IMR-90 (cell line): ENCODE results near the gene NDUFB3. TPM values are rescaled to one million over a fixed set of nuclear protein-coding genes. Genes with fewer than 3 reads are reported as not detected.

Experiments used
- ATAC-seq: fragments of 200-7000 bp; cut with Tn5 transposase; 2 replicates; pipeline ENCODE4 v1.9.1; 2020; ENCODE audit warnings: low read depth, mild to moderate bottlenecking, moderate library complexity
- BruUV-seq: library from RNA; stranded (reverse); fragments of 400-500 nt; replicated peaks from 2 replicates; lab custom pipeline; 2021; lab: Mats Ljungman, UMichigan
- CTCF ChIA-PET: fragments of 300-600 bp; formaldehyde crosslinking; extraction: SDS; loops from one replicate; lab custom pipeline; 2021; ENCODE audit warnings: antibody characterized with exemption; lab: Yijun Ruan, JAX
- POLR2A ChIA-PET: fragments of 300-600 bp; sonication (Branson Sonifier 250); formaldehyde crosslinking; loops from one replicate; lab custom pipeline; 2022; ENCODE audit warnings: antibody characterized with exemption; ENCODE audit not compliant: unreplicated experiment; lab: Charles Lee
- DNase-seq: peaks from one replicate; pipeline ENCODE4 v3.0.0; 2013
- H2AFZ ChIP-seq: replicated peaks from 2 replicates; pipeline ENCODE3; 2013; ENCODE audit warnings: low read length, mild to moderate bottlenecking; ENCODE audit not compliant: poor library complexity
- H2AK5ac ChIP-seq: 2 replicates; pipeline ENCODE4 v1.6.1; 2013; ENCODE audit warnings: low read depth, low read length, inconsistent platforms
- H2AK9ac ChIP-seq: replicated peaks from 2 replicates; pipeline ENCODE3; 2013; ENCODE audit warnings: mild to moderate bottlenecking, low read depth, low read length, moderate library complexity; ENCODE audit not compliant: poor library complexity
- H2BK120ac ChIP-seq: 2 replicates; pipeline ENCODE4 v1.6.1; 2013; ENCODE audit warnings: low read depth, low read length, inconsistent platforms
- H2BK15ac ChIP-seq: 3 replicates; pipeline ENCODE4 v1.6.1; 2013; ENCODE audit warnings: low read depth, low read length, inconsistent platforms
- H2BK20ac ChIP-seq: 2 replicates; pipeline ENCODE4 v1.6.1; 2013; ENCODE audit warnings: low read depth, mild to moderate bottlenecking, inconsistent platforms, low read length, moderate library complexity
- H2BK5ac ChIP-seq: 2 replicates; pipeline ENCODE4 v1.6.1; 2013; ENCODE audit warnings: mild to moderate bottlenecking, low read depth, low read length, inconsistent platforms; ENCODE audit not compliant: poor library complexity, severe bottlenecking
- H3K14ac ChIP-seq: replicated peaks from 2 replicates; pipeline ENCODE4 v1.6.1; 2013; ENCODE audit warnings: low read depth, low read length, inconsistent platforms
- H3K18ac ChIP-seq: 2 replicates; pipeline ENCODE4 v1.6.1; 2013; ENCODE audit warnings: low read depth, low read length, control low read depth
- H3K23ac ChIP-seq: 2 replicates; pipeline ENCODE4 v1.6.1; 2013; ENCODE audit warnings: low read depth, low read length, inconsistent platforms
- H3K27ac ChIP-seq: 2 replicates; pipeline ENCODE4 v1.5.1; 2013; ENCODE audit warnings: mild to moderate bottlenecking, control low read depth, low read length; ENCODE audit not compliant: insufficient read depth
- H3K27me3 ChIP-seq: 2 replicates; pipeline ENCODE4 v1.6.1; 2013; ENCODE audit warnings: low read length; ENCODE audit not compliant: control insufficient read depth, insufficient read depth
- H3K36me3 ChIP-seq: 2 replicates; pipeline ENCODE4 v1.6.1; 2013; ENCODE audit warnings: low read length, mixed read lengths; ENCODE audit not compliant: control insufficient read depth, insufficient read depth
- H3K4ac ChIP-seq: 2 replicates; pipeline ENCODE4 v1.6.1; 2013; ENCODE audit warnings: low read depth, low read length, inconsistent platforms
- H3K4me1 ChIP-seq: 2 replicates; pipeline ENCODE4 v1.6.1; 2013; ENCODE audit warnings: low read length, mixed read lengths; ENCODE audit not compliant: control insufficient read depth, insufficient read depth
- H3K4me2 ChIP-seq: 2 replicates; pipeline ENCODE4 v1.6.1; 2013; ENCODE audit warnings: low read depth, mild to moderate bottlenecking, control low read depth, low read length, moderate library complexity
- H3K4me3 ChIP-seq: 2 replicates; pipeline ENCODE4 v1.5.1; 2013; ENCODE audit warnings: low read depth, mild to moderate bottlenecking, control low read depth, low read length, moderate library complexity; ENCODE audit not compliant: insufficient read depth
- H3K56ac ChIP-seq: 2 replicates; pipeline ENCODE4 v1.6.1; 2013; ENCODE audit warnings: low read length, inconsistent platforms; ENCODE audit not compliant: insufficient read depth; ENCODE audit errors: extremely low read depth
- H3K79me1 ChIP-seq, 2 experiments: 2 replicates each; pipeline ENCODE4 v1.6.1; 2013; ENCODE audit warnings: low read length in 2 of 2, inconsistent platforms in 1 of 2, low read depth in 1 of 2
- H3K9ac ChIP-seq: 2 replicates; pipeline ENCODE4 v1.6.1; 2013; ENCODE audit warnings: low read depth, low read length, control low read depth
- H3K9me1 ChIP-seq: 2 replicates; pipeline ENCODE4 v1.6.1; 2013; ENCODE audit warnings: low read length, inconsistent platforms; ENCODE audit not compliant: insufficient read depth
- H3K9me3 ChIP-seq: 2 replicates; pipeline ENCODE4 v1.6.1; 2013; ENCODE audit warnings: low read length; ENCODE audit not compliant: control insufficient read depth, insufficient read depth
- H4K20me1 ChIP-seq: 2 replicates; pipeline ENCODE4 v1.6.1; 2013; ENCODE audit warnings: low read length, inconsistent platforms; ENCODE audit not compliant: insufficient read depth
- H4K5ac ChIP-seq: 2 replicates; pipeline ENCODE4 v1.6.1; 2013; ENCODE audit warnings: mild to moderate bottlenecking, low read depth, low read length, control low read depth
- H4K8ac ChIP-seq, 2 experiments: 2 replicates each; pipeline ENCODE4 v1.6.1; 2013; ENCODE audit warnings: low read depth in 2 of 2, low read length in 2 of 2, control low read depth in 1 of 2, inconsistent platforms in 1 of 2
- H4K91ac ChIP-seq: 2 replicates; pipeline ENCODE4 v1.6.1; 2013; ENCODE audit warnings: low read depth, low read length, inconsistent platforms; ENCODE audit not compliant: insufficient read depth
- BHLHE40 ChIP-seq: fragments of 150-350 bp; IDR thresholded peaks from 2 replicates; pipeline ENCODE4 v1.6.1; 2016; ENCODE audit warnings: mild to moderate bottlenecking, low read depth, low read length
- CEBPB ChIP-seq: IDR thresholded peaks from 2 replicates; pipeline ENCODE4 v1.6.1; 2012; ENCODE audit warnings: low read depth, low read length, improper control_type of control experiment
- CTCF ChIP-seq: conservative IDR thresholded peaks from 2 replicates; pipeline ENCODE4 v1.5.1; 2012; ENCODE audit warnings: mild to moderate bottlenecking, low read depth, low read length, improper control_type of control experiment
- FOS ChIP-seq: fragments of 150-350 bp; IDR thresholded peaks from 2 replicates; pipeline ENCODE4 v1.6.1; 2016; ENCODE audit warnings: low read depth, low read length
- MAFK ChIP-seq: IDR thresholded peaks from 2 replicates; pipeline ENCODE4 v1.6.1; 2012; ENCODE audit warnings: low read depth, low read length, improper control_type of control experiment
- NFE2L2 ChIP-seq: fragments of 150-350 bp; IDR thresholded peaks from 2 replicates; pipeline ENCODE4 v1.6.1; 2016; ENCODE audit warnings: low read depth, mild to moderate bottlenecking, low read length
- RAD21 ChIP-seq: IDR thresholded peaks from 2 replicates; pipeline ENCODE4 v1.6.1; 2012; ENCODE audit warnings: low read length, improper control_type of control experiment
- RCOR1 ChIP-seq: IDR thresholded peaks from 2 replicates; pipeline ENCODE4 v1.6.1; 2012; ENCODE audit warnings: mild to moderate bottlenecking, low read length, improper control_type of control experiment; ENCODE audit not compliant: insufficient replicate concordance
- RFX5 ChIP-seq: IDR thresholded peaks from 2 replicates; pipeline ENCODE4 v1.8.0; 2012; ENCODE audit warnings: low read depth, mild to moderate bottlenecking, low read length, moderate library complexity
- WGBS, 2 experiments: methylation state at CpG; one replicate each; pipeline versions ENCODE4 v1.1.5 to v1.1.7; 2013; ENCODE audit warnings: missing lambda C conversion rate in 2 of 2; ENCODE audit not compliant: insufficient read length in 1 of 2; ENCODE audit errors: extremely low coverage in 2 of 2; 5-methylcytosine and 5-hydroxymethylcytosine counted together
- dilution Hi-C: fragments of 300-500 bp; cut with HindIII; formaldehyde crosslinking; loops from one replicate; pipeline ENCODE4 v1.14.3; 2018; ENCODE audit warnings: low sequenced_read_pairs; ENCODE audit not compliant: unreplicated experiment
- in situ Hi-C: fragments of 300-500 bp; cut with MboI; formaldehyde crosslinking; loops from 3 replicates; pipeline ENCODE4 v1.14.3; 2019; ENCODE audit warnings: low sequenced_read_pairs, inconsistent platforms, mixed read lengths
- intact Hi-C: fragments of 100-400 bp; cut with micrococcal nuclease; formaldehyde crosslinking; loops from 2 replicates; pipeline ENCODE4 v1.10.0; 2022
- polyA plus RNA-seq, 3 experiments: library from polyadenylated mRNA; depleted of rRNA; stranded (reverse); fragments of >200 nt; gene quantifications; 2 replicates each; pipeline ENCODE4 v1.2.3, GENCODE V29; 2012; ENCODE audit warnings: low replicate concordance in 1 of 3
- total RNA-seq: library from RNA; depleted of rRNA; stranded (reverse); fragments of >200 nt; gene quantifications from 2 replicates; pipeline ENCODE4 v1.2.3, GENCODE V29; 2012
- TF ChIP-seq, protein P1 (sequence below): fragments of 150-350 bp; IDR thresholded peaks from 2 replicates; pipeline ENCODE4 v1.6.1; 2017; ENCODE audit warnings: mild to moderate bottlenecking, antibody characterized with exemption, low read length, low read depth
- TF ChIP-seq, protein P2 (sequence below): fragments of 150-350 bp; IDR thresholded peaks from 2 replicates; pipeline ENCODE4 v1.6.1; 2016; ENCODE audit warnings: low read depth, mild to moderate bottlenecking, low read length, moderate library complexity, borderline replicate concordance

The NDUFB3 gene
- total and polyA plus RNA-seq, 2 of the 4 experiments (the other 2 are of a cell fraction) = 41.0 to 98.7 TPM

- ChIA-PET POLR2A (no interaction called here), CTCF (interaction anchor here (1.7 kb wide), 1 partner anchor 31 kb away, joined by 7 read pairs; no protein-coding TSS in a partner anchor)
- Histone ChIP-seq H3K79me1 (peaks cover 48 to 82% of the 10 kb centered on the region in 2 experiments), H4K20me1 (peaks cover 11% of the 10 kb centered on the region; the same call in 1 of the 2 replicates), H3K9me1 (peaks cover 44% of the 10 kb centered on the region), H2AK5ac (peak overlapping the region; percentile 96), H4K8ac (peak overlapping the region; percentile 66 to 72; a peak in 2 of 4 replicates), H2BK20ac (peak overlapping the region; percentile 81; the same call in 1 of the 2 replicates), H3K9me3 (no peaks in the 10 kb centered on the region), H3K4me1 (peaks cover 33% of the 10 kb centered on the region), H3K23ac (peak overlapping the region; percentile 92), H3K36me3 (peaks cover 2% of the 10 kb centered on the region; the same call in 1 of the 2 replicates), H2BK5ac (peak overlapping the region; percentile 66), H3K27ac (no peak overlapping the region), H3K4me2 (peak overlapping the region; percentile 73), H3K18ac (peak overlapping the region; percentile 3; the same call in 1 of the 2 replicates), H2AK9ac (no peak overlapping the region), H2BK15ac (peak overlapping the region; percentile 96; the same call in 2 of the 3 replicates), H2AFZ (no peak overlapping the region), H4K91ac (peak overlapping the region; percentile 81), H3K56ac (peak overlapping the region; percentile 29; the same call in 1 of the 2 replicates), H3K27me3 (no peaks in the 10 kb centered on the region), H3K4ac (peak overlapping the region; percentile 79), H3K4me3 (no peak overlapping the region), H3K9ac (no peak overlapping the region), H3K14ac (peak overlapping the region; percentile 97), H2BK120ac (peak overlapping the region; percentile 76), H4K5ac (no peak overlapping the region)
- TF ChIP-seq, protein P1, sequence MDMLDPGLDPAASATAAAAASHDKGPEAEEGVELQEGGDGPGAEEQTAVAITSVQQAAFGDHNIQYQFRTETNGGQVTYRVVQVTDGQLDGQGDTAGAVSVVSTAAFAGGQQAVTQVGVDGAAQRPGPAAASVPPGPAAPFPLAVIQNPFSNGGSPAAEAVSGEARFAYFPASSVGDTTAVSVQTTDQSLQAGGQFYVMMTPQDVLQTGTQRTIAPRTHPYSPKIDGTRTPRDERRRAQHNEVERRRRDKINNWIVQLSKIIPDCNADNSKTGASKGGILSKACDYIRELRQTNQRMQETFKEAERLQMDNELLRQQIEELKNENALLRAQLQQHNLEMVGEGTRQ = no peak
- TF ChIP-seq, protein P2, sequence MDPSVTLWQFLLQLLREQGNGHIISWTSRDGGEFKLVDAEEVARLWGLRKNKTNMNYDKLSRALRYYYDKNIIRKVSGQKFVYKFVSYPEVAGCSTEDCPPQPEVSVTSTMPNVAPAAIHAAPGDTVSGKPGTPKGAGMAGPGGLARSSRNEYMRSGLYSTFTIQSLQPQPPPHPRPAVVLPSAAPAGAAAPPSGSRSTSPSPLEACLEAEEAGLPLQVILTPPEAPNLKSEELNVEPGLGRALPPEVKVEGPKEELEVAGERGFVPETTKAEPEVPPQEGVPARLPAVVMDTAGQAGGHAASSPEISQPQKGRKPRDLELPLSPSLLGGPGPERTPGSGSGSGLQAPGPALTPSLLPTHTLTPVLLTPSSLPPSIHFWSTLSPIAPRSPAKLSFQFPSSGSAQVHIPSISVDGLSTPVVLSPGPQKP = no peak
- TF ChIP-seq CTCF (no peak), RCOR1 (no peak), NFE2L2 (no peak), BHLHE40 (no peak), RAD21 (no peak), CEBPB (no peak), MAFK (no peak), FOS (no peak), RFX5 (no peak)
- no CpG with 5 or more reads among the region's 2 CpGs for WGBS, 2 experiments
- ATAC-seq (no peak), DNase-seq (no peak)
- in situ Hi-C loops (no loop called here), intact Hi-C loops (no loop called here), dilution Hi-C loops (no loop called here)
- no TSS peak for BruUV-seq
Observed at GRCh38 chr2:201127152-201127511, 55.3 kb downstream of the NDUFB3 start.
